ENCODE results near the gene PHTF2.

PHTF2 gene

GRCh38 chr7:77798394-77799077 is at the start of gene PHTF2, which contains the start of gene TMEM60:
PHTF2 (plus strand) TSS chr7:77798773.
TMEM60 (minus strand) TSS chr7:77798434; CDS start chr7:77794373, 4,061 bp downstream.
- Histone ChIP-seq H3K79me2 (ENCODE audit: control insufficient read depth, low read length) (peaks cover 95% of the 10 kb centered on the region), H3K4me1 (ENCODE audit: control insufficient read depth, low read length) (peaks cover 61% of the 10 kb centered on the region), H3F3A (ENCODE audit: control insufficient read depth, insufficient read depth) (peaks cover 20% of the 10 kb centered on the region), H3K27me3 (ENCODE audit: control insufficient read depth, low read length) (no peaks in the 10 kb centered on the region), H3K9me2 (replicated peaks; ENCODE audit: control insufficient read depth, low read length) (no peaks in the 10 kb centered on the region), H3K9me3 (ENCODE audit: control insufficient read depth, insufficient read depth, low read length) (no peaks in the 10 kb centered on the region), H4K20me1 (ENCODE audit: control insufficient read depth, insufficient read depth, low read depth, low read length) (peaks cover 32% of the 10 kb centered on the region), H3K4me2 (ENCODE audit: low read length) (peak within 1 kb of the TSS; percentile 96), H3K36me3 (ENCODE audit: control insufficient read depth, low read length) (peaks cover 67% of the 10 kb centered on the region), H3K4me3 (ENCODE audit: low read length) (peak within 1 kb of the TSS; percentile 90), H3K27ac (ENCODE audit: low read depth, low read length) (peak within 1 kb of the TSS; percentile 65)
- peak; percentile 64 for TF ChIP-seq CTCF (IDR thresholded peaks at IDR 0.05; ENCODE audit: low read depth, low read length, poor library complexity, severe bottlenecking)
- no peak for TF ChIP-seq EZH2phosphoT487 (IDR thresholded peaks at IDR 0.05; ENCODE audit: borderline replicate concordance, low read length)

GRCh38 chr7:77752016-77752415 is 46.6 kb upstream of the PHTF2 start:
- TF ChIP-seq EZH2phosphoT487 (IDR thresholded peaks at IDR 0.05; ENCODE audit: borderline replicate concordance, low read length) = no peak
- no peak for TF ChIP-seq CTCF (IDR thresholded peaks at IDR 0.05; ENCODE audit: low read depth, low read length, poor library complexity, severe bottlenecking)
- no peaks in the 10 kb centered on the region for H3K9me3 ChIP-seq (ENCODE audit: control insufficient read depth, insufficient read depth, low read length)

GRCh38 chr7:77753173-77753572 is 45.4 kb upstream of the PHTF2 start:
- H3K4me3 ChIP-seq (ENCODE audit: low read length) = no peak overlapping the region
- peaks cover 6% of the 10 kb centered on the region; the same call in 1 of the 2 replicates for H4K20me1 ChIP-seq (ENCODE audit: control insufficient read depth, insufficient read depth, low read depth, low read length)
- H3F3A ChIP-seq (ENCODE audit: control insufficient read depth, insufficient read depth) = peaks cover 17% of the 10 kb centered on the region
- TF ChIP-seq CTCF (IDR thresholded peaks at IDR 0.05; ENCODE audit: low read depth, low read length, poor library complexity, severe bottlenecking) = no peak
- no peak for TF ChIP-seq EZH2phosphoT487 (IDR thresholded peaks at IDR 0.05; ENCODE audit: borderline replicate concordance, low read length)
- H3K36me3 ChIP-seq (ENCODE audit: control insufficient read depth, low read length) = peaks cover 42% of the 10 kb centered on the region
- no peak overlapping the region for H3K4me2 ChIP-seq (ENCODE audit: low read length)
- peaks cover 67% of the 10 kb centered on the region for H3K79me2 ChIP-seq (ENCODE audit: control insufficient read depth, low read length)
- peaks cover 9% of the 10 kb centered on the region for H3K4me1 ChIP-seq (ENCODE audit: control insufficient read depth, low read length)
- H3K9me3 ChIP-seq (ENCODE audit: control insufficient read depth, insufficient read depth, low read length) = no peaks in the 10 kb centered on the region
- no peak overlapping the region for H3K27ac ChIP-seq (ENCODE audit: low read depth, low read length)
- no peaks in the 10 kb centered on the region for H3K27me3 ChIP-seq (ENCODE audit: control insufficient read depth, low read length)
- no peaks in the 10 kb centered on the region for H3K9me2 ChIP-seq (replicated peaks; ENCODE audit: control insufficient read depth, low read length)

More at GRCh38 chr7:77752016-77752415, 46.6 kb upstream of the PHTF2 start:
- no peak overlapping the region for H3K4me3 ChIP-seq (ENCODE audit: low read length)
- H3K4me1 ChIP-seq (ENCODE audit: control insufficient read depth, low read length) = peaks cover 2% of the 10 kb centered on the region
- H3K9me2 ChIP-seq (replicated peaks; ENCODE audit: control insufficient read depth, low read length) = no peaks in the 10 kb centered on the region
- no peak overlapping the region for H3K27ac ChIP-seq (ENCODE audit: low read depth, low read length)
- peaks cover 40% of the 10 kb centered on the region for H3K36me3 ChIP-seq (ENCODE audit: control insufficient read depth, low read length)
- H3F3A ChIP-seq (ENCODE audit: control insufficient read depth, insufficient read depth) = peaks cover 5% of the 10 kb centered on the region
- peaks cover 65% of the 10 kb centered on the region for H3K79me2 ChIP-seq (ENCODE audit: control insufficient read depth, low read length)
- no peak overlapping the region for H3K4me2 ChIP-seq (ENCODE audit: low read length)
- H4K20me1 ChIP-seq (ENCODE audit: control insufficient read depth, insufficient read depth, low read depth, low read length) = peaks cover 6% of the 10 kb centered on the region; the same call in 1 of the 2 replicates
- no peaks in the 10 kb centered on the region for H3K27me3 ChIP-seq (ENCODE audit: control insufficient read depth, low read length)
